Natural killer cell (primary cell): ENCODE results near the gene FNDC3B. TPM values are rescaled to one million over a fixed set of nuclear protein-coding genes. Genes with fewer than 3 reads are reported as not detected.

Source experiments
- ATAC-seq, 3 donors: fragments of 150-1000 bp in 2 of 3; fragments of 200-7000 bp in 1 of 3; cut with Tn5 transposase; 1 replicate in 1 of 3; 2 replicates in 2 of 3; pipeline ENCODE4 v1.10.0; 2021; ENCODE audit warnings: mild to moderate bottlenecking in 2 of 3, moderate library complexity in 2 of 3
- DNase-seq, 2 donors: peaks; one replicate each; pipeline versions ENCODE4 v3.0.0 to v3.0.0-alpha.2; 2013 to 2021; ENCODE audit warnings: mixed read lengths in 1 of 2
- H3K27ac ChIP-seq: one replicate; pipeline ENCODE4 v1.5.1; 2013; ENCODE audit warnings: mild to moderate bottlenecking, low read length
- H3K27me3 ChIP-seq: one replicate; pipeline ENCODE4 v1.6.1; 2013; ENCODE audit warnings: low read length; ENCODE audit not compliant: control insufficient read depth, insufficient read depth
- H3K36me3 ChIP-seq: one replicate; pipeline ENCODE4 v1.6.1; 2013; ENCODE audit warnings: low read length; ENCODE audit not compliant: control insufficient read depth, insufficient read depth
- H3K4me1 ChIP-seq: one replicate; pipeline ENCODE4 v1.6.1; 2013; ENCODE audit warnings: low read length; ENCODE audit not compliant: control insufficient read depth, insufficient read depth
- H3K4me3 ChIP-seq: one replicate; pipeline ENCODE4 v1.5.1; 2013; ENCODE audit warnings: low read length
- H3K9me3 ChIP-seq: one replicate; pipeline ENCODE4 v1.6.1; 2013; ENCODE audit warnings: low read length; ENCODE audit not compliant: control insufficient read depth, insufficient read depth
- H3K27ac Mint-ChIP-seq, 2 donors: one replicate each; pipeline ENCODE4 v1.8.0; 2022; ENCODE audit warnings: mild to moderate bottlenecking in 2 of 2, mixed read lengths in 2 of 2, moderate library complexity in 1 of 2
- H3K27me3 Mint-ChIP-seq, 2 donors: one replicate each; pipeline ENCODE4 v1.8.0; 2022; ENCODE audit warnings: low read depth in 2 of 2, mixed read lengths in 2 of 2
- H3K36me3 Mint-ChIP-seq: one replicate; pipeline ENCODE4 v1.8.0; 2022; ENCODE audit warnings: mixed read lengths
- H3K4me1 Mint-ChIP-seq, 2 donors: one replicate each; pipeline ENCODE4 v1.8.0; 2022; ENCODE audit warnings: mixed read lengths in 2 of 2
- H3K4me3 Mint-ChIP-seq: one replicate; pipeline ENCODE4 v1.8.0; 2022; ENCODE audit warnings: mild to moderate bottlenecking, moderate library complexity, mixed read lengths
- H3K9me3 Mint-ChIP-seq, 2 donors: one replicate each; pipeline ENCODE4 v1.8.0; 2022; ENCODE audit warnings: mixed read lengths in 2 of 2
- CTCF ChIP-seq: fragments of 200-600 bp; IDR thresholded peaks from one replicate; pipeline ENCODE4 v1.8.0; 2022; ENCODE audit warnings: antibody characterized with exemption
- WGBS: methylation state at CpG from one replicate; pipeline ENCODE4 v1.1.7; 2013; ENCODE audit warnings: missing lambda C conversion rate; ENCODE audit not compliant: insufficient coverage; 5-methylcytosine and 5-hydroxymethylcytosine counted together
- intact Hi-C: fragments of 100-400 bp; cut with micrococcal nuclease; formaldehyde crosslinking; loops from one replicate; pipeline ENCODE4 v1.14.2; 2022
- total RNA-seq, 4 donors: library from RNA; stranded (reverse); fragments of 120-200 nt in 1 of 4; gene quantifications; one replicate each; pipeline versions ENCODE4 v1.2.3 to v1.2.4, GENCODE V29; 2013 to 2022

FNDC3B gene
- total RNA-seq, 3 donors from 2014 or later (not counting 1 experiment from before 2014, with no cell fraction given): 154 to 214 (median 206) TPM

GRCh38 chr3:172271386-172271976 lies 232.1 kb downstream of the FNDC3B start:
- H3K9me3 Mint-ChIP-seq: no peaks in the 10 kb centered on the region
- Histone ChIP-seq H3K4me1 (no peaks in the 10 kb centered on the region), H3K27me3 (no peaks in the 10 kb centered on the region), H3K4me3 (no peak overlapping the region), H3K9me3 (no peaks in the 10 kb centered on the region), H3K27ac (no peak overlapping the region), H3K36me3 (peaks cover 3% of the 10 kb centered on the region)
- ATAC-seq (no peak), DNase-seq (no peak)
- peaks cover 14% of the 10 kb centered on the region for H3K36me3 Mint-ChIP-seq
- no peak overlapping the region for H3K4me3 Mint-ChIP-seq
- WGBS: 97% methylated on average over 8 of the region's 9 CpGs
- no peaks in the 10 kb centered on the region for H3K27me3 Mint-ChIP-seq
- peaks cover 41 to 68% of the 10 kb centered on the region in 2 donors for H3K4me1 Mint-ChIP-seq
- intact Hi-C loops: no loop called here
- no peak for TF ChIP-seq CTCF
- peak overlapping the region; percentile 27 to 29 for H3K27ac Mint-ChIP-seq

GRCh38 chr3:172272698-172273097 lies 233.3 kb downstream of the FNDC3B start:
- Histone ChIP-seq H3K27ac (no peak overlapping the region), H3K4me3 (no peak overlapping the region), H3K9me3 (no peaks in the 10 kb centered on the region), H3K36me3 (peaks cover 2% of the 10 kb centered on the region), H3K27me3 (no peaks in the 10 kb centered on the region), H3K4me1 (no peaks in the 10 kb centered on the region)
- H3K27me3 Mint-ChIP-seq: no peaks in the 10 kb centered on the region
- no peak for DNase-seq
- no peak overlapping the region for H3K4me3 Mint-ChIP-seq
- H3K9me3 Mint-ChIP-seq: no peaks in the 10 kb centered on the region
- H3K36me3 Mint-ChIP-seq: peaks cover 7% of the 10 kb centered on the region
- no CpG with 5 or more reads among the region's 2 CpGs for WGBS
- intact Hi-C loops: no loop called here
- H3K4me1 Mint-ChIP-seq: peaks cover 48 to 67% of the 10 kb centered on the region in 2 donors
- no peak for ATAC-seq
- H3K27ac Mint-ChIP-seq: peak overlapping the region; percentile 29 to 60
- no peak for TF ChIP-seq CTCF

GRCh38 chr3:172273378-172273777 lies 234.0 kb downstream of the FNDC3B start:
- Histone ChIP-seq H3K4me3 (no peak overlapping the region), H3K36me3 (peaks cover 2% of the 10 kb centered on the region), H3K27me3 (no peaks in the 10 kb centered on the region), H3K27ac (no peak overlapping the region), H3K9me3 (no peaks in the 10 kb centered on the region), H3K4me1 (no peaks in the 10 kb centered on the region)
- Mint-ChIP-seq H3K4me1 (peaks cover 54 to 69% of the 10 kb centered on the region in 2 donors), H3K9me3 (no peaks in the 10 kb centered on the region), H3K4me3 (no peak overlapping the region), H3K27ac (peak overlapping the region in 1 of 2 donors; percentile 15), H3K36me3 (peaks cover 7% of the 10 kb centered on the region), H3K27me3 (no peaks in the 10 kb centered on the region)
- intact Hi-C loops: no loop called here
- TF ChIP-seq CTCF: no peak
- ATAC-seq (no peak), DNase-seq (no peak)
- WGBS: 100% methylated on average over 1 of the region's 1 CpG

GRCh38 chr3:172274906-172275305 lies 235.5 kb downstream of the FNDC3B start:
- no peaks in the 10 kb centered on the region for H3K9me3 ChIP-seq
- peaks cover 2% of the 10 kb centered on the region for H3K36me3 ChIP-seq
- intact Hi-C loops: no loop called here
- ATAC-seq (no peak), DNase-seq (no peak)
- Mint-ChIP-seq H3K27ac (peak overlapping the region; percentile 64 to 84), H3K36me3 (peaks cover 7% of the 10 kb centered on the region), H3K4me1 (peaks cover 56 to 69% of the 10 kb centered on the region in 2 donors), H3K9me3 (no peaks in the 10 kb centered on the region), H3K27me3 (no peaks in the 10 kb centered on the region), H3K4me3 (no peak overlapping the region)
- 89% methylated on average over 1 of the region's 2 CpGs for WGBS
- no peaks in the 10 kb centered on the region for H3K4me1 ChIP-seq
- H3K27me3 ChIP-seq: no peaks in the 10 kb centered on the region
- no peak overlapping the region for H3K27ac ChIP-seq
- no peak for TF ChIP-seq CTCF
- H3K4me3 ChIP-seq: no peak overlapping the region
